GM19023 (cell line): Measurements from ENCODE around the gene ARHGEF33.

Source experiments
- ATAC-seq: cut with Tn5 transposase; IDR thresholded peaks from one replicate; pipeline ENCODE4 v1.9.1; 2021; ENCODE audit warnings: mild to moderate bottlenecking, moderate library complexity; ENCODE audit not compliant: unreplicated experiment

ARHGEF33 gene

DNA sequence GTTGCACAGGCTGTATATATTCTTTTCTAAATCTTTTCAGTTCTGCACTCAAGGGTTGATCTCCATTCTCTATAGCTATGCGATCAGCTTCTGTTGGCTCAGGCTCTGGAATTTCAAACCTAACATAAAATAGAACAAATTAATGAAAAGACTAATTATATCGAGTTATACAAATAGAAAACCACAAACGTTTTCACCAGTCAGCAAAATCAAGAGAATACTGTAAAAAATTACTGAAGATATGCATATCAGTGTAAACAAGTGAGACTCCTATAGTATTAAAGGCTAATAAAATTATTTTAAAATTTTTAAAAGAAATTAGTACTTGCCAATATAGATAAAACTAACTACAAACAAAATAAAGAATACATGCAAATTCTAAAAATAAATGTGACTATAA, 124.2 kb downstream of the ARHGEF33 start:
- ATAC-seq = no peak

GRCh38 chr2:39015424-39015823, 125.7 kb downstream of the ARHGEF33 start:
- no peak for ATAC-seq

DNA sequence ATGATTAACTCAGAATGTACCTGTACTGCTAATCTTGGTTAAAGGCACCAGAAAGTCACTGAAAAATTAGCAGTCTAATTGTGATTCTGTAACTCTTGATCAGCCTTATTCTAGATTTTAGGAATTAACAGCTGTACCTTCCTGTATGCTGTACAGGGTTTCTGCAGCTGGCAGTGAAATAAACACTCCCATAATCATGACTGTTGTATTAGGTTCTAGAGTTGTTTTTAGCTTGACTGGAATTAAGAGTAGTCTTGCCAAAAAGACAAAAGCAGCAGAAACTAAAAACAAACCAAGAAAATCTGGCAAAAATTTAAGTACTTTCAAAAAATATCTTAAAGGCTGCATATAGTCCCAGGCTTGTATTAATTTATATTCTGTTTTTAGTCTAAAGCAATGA, 127.7 kb downstream of the ARHGEF33 start:
- ATAC-seq = no peak

GRCh38 chr2:39018638-39019037, 129.0 kb downstream of the ARHGEF33 start:
- ATAC-seq = no peak

DNA sequence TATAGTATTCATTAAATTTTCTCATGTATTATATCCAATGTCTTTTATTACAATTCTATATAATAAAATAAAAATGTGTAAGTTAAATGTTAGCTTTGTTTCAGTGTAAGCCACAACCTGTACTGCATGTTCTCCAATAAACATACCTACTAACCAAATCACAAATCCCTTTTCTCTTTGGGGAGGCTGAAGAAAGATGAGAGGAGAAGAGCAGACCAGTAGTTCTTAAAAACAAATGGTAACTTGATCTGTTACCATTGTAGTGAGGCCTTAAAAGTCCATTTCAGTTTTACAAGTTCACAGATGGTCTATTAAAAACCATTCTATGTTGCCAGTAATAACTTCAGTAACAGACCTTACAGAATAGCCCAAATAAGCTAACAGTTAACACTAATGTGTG, 130.7 kb downstream of the ARHGEF33 start:
- ATAC-seq = no peak

DNA sequence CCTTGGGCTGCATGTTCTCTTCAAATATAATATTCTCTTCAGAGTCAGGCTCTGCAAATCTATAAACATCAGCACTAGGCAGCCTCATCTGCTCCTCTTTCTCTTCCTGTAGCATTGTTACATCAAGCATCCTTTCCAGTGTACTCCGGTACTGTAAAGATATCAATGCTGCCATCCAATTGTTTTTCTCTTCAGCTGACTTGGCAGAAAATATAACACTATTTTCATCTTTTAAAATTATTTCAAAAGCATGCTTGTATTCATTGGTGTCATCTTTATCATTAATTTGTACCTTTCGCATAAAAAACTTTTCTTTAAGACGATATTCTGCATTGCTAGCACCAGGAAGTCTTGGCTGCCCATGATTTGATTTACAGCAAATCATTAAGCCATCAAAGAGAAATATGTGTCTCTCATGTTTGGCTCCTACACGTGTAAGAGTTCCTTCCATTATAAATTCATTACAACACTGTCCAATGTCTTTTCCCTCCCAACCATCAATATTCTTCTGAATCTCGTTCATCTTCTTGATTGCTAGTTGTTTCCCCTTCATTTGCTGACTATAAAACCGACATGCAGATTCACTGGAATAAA, 133.1 kb downstream of the ARHGEF33 start:
- no peak for ATAC-seq

- ATAC-seq = no peak
These were observed 134.0 kb downstream of the ARHGEF33 start for GRCh38 chr2:39023649-39024048.

DNA sequence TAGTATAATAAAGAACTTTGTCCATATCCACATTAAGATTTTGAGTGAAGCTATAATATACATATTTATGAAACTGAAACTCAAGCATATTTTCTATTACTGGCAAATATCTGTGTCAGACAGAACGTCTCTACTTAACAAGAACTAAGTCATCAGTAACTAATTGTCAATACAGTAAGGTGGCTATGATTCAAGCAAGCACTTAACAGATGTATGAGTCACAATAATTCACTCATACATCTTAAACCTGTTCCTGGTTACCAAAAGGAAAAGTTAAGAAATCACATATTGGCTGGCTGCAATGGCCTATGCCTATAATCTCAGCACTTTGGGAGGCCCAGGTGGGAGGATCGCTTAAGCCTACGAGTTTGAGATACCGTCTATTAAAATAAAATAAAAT, 135.2 kb downstream of the ARHGEF33 start:
- no peak for ATAC-seq
